Right renal cortex interstitium (tissue), 3 donors: ENCODE data around the gene SOX11. TPM values are rescaled to one million over a fixed set of nuclear protein-coding genes. Genes with fewer than 3 reads are reported as not detected.
"Not testable (repeated sequence)": the region's sequence is repeated elsewhere in the genome, so short reads cannot be mapped to it uniquely, and the experiment has no call there.

Experiments used
- DNase-seq, 3 donors: peaks; one replicate each; pipeline ENCODE4 v3.0.0-alpha.2; 2013; ENCODE audit warnings: low read depth in 3 of 3, low spot score in 2 of 3
- polyA plus RNA-seq, 3 donors: library from polyadenylated mRNA; unstranded; fragments of 120-200 nt; gene quantifications; one replicate each; pipeline ENCODE4 v1.2.1, GENCODE V29; 2013; ENCODE audit not compliant: insufficient read length in 3 of 3

SOX11 gene
- polyA plus RNA-seq = 10 to 100 TPM; 16.7 to 17.2 (median 17.2) TPM

DNA sequence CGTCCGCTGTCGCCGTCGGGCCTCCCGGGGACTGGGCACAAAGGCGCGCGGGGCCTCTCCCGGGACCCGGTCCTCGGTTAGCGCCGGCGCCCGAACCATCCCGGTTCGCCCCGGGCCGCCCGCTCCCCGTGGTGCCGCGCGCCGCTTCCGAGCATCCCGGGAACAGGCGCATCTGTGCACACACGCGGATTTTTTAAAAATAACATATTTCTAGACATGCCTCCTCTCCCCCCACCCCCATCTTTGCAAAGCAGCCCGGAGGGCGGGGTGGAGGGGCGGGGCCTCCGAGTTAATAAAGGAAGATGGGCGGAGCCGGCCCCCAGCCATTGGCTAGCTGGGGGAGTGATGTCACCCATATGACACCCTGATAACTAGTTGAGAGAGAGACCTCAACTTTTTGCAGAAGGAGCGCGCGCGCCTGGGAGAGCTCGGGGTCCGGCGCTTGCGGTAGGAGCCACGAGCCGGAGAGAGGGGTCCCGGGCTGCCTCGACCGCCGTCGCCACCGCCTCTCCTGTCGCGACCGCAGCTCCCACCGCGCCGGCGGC lies at the start of gene SOX11:
Gene SOX11 (plus strand): TSS at position 400 of the 545 bp plus-strand sequence. CDS start 338 bp downstream, outside the sequence.
- peak in 2 of 3 donors; percentile 91 to 94 for DNase-seq

DNA sequence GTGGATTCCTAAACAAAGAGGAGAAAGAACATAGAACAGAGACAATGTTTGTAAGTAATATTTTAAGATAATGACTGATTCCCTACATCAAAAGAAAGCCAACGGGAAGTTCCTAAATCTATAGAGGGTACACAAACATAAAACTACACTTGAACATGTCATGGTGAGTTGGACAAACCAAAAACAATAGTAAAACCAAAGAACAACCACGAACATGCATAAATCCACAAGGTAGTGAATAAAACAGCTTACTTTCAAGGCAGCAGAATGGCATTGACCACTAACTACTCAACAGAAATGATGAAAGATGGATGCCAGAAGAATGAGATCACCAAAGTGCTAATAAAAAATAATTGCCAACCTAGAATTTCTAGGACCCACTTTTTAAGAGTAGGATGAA lies 39.5 kb upstream of the SOX11 start:
- DNase-seq = not testable (repeated sequence)

GRCh38 chr2:5653756-5654155 lies 38.4 kb upstream of the SOX11 start:
- DNase-seq = not testable (repeated sequence)

GRCh38 chr2:5657231-5657630 lies 35.0 kb upstream of the SOX11 start:
- no peak for DNase-seq

- no peak for DNase-seq
Observed at GRCh38 chr2:5660591-5660990, 31.6 kb upstream of the SOX11 start.

DNA sequence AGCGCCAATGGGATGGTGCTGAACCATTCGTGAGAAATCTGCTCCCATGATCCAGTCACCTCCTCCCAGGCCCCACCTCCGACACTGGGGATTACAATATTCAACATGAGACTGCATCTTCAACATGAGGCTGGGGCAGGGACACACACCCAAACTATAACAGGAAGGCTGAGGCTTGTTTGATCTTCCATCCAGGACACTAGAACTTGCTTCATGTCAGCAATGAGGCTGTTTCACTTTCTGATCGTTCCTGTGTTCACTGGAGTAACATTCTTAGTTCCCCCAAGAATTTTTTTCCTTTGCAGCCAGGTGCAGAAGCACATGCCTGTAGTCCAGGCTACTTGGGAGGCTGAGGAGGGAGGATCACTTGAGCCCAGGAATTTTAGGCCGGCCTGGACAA lies 30.8 kb upstream of the SOX11 start:
- no peak for DNase-seq

GRCh38 chr2:5664278-5664681 lies 27.9 kb upstream of the SOX11 start:
- DNase-seq = no peak

GRCh38 chr2:5665066-5665465 lies 27.1 kb upstream of the SOX11 start:
- no peak for DNase-seq

DNA sequence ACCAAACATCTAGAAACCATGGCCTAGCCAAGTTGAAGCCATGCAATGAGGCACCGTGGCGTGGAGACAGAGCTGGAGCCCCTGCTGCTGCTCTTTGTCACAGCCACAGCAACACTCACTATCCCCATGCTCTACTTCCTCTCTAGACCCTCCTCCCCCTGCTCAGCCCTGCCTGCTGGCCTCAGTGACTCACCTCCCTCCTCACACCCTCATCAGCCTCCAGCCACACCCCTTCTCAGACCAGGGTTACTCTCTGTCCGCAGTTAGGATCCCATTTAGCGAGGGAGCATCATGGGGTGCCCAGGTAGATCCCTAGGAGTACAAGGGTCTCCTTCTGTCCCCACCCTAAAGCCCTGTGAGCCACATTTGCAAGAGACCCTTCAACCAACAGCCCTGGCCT lies 25.4 kb upstream of the SOX11 start:
- DNase-seq = no peak

DNA sequence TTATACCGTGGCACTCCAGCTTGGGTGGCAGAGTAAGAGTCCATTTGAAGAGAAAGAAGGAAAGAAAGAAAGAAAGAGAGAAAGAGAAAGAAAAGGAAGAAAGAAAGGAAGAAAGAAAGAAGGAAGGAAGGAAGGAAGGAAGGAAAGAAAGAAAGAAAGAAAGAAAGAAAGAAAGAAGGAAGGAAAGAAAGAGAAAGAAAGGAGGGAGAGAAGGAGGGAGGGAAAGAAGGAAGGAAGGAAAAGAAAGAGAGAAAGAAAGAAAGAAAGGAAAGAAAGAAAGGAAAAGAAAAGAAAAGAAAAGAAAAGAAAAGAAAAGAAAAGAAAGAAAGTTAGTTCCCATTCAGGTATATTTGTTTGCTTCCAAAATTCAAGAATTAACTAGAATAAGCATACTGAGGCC lies 24.5 kb upstream of the SOX11 start:
- not testable (repeated sequence) for DNase-seq

- DNase-seq = no peak
Observed at GRCh38 chr2:5668682-5669250, 23.4 kb upstream of the SOX11 start.

- DNase-seq = no peak
Observed at GRCh38 chr2:5672749-5673144, 19.4 kb upstream of the SOX11 start.

GRCh38 chr2:5673145-5674025 lies 18.8 kb upstream of the SOX11 start:
- no peak for DNase-seq

DNA sequence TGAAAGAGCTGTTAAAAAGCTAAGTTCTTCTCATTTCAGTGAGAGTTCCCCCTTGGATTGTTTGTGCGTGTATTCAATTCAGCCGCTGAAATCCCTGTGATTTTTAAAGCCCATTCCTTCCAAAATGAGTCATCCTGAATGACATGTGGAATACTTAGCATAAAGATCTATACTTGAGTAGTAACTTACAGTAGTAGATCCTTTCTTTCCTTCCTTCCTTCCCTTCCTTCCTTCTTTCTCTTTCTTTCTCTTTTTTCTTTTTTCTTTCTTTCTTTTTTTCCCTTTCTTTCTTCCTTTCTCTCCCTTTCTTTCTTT lies 18.2 kb upstream of the SOX11 start:
- DNase-seq = no peak

DNA sequence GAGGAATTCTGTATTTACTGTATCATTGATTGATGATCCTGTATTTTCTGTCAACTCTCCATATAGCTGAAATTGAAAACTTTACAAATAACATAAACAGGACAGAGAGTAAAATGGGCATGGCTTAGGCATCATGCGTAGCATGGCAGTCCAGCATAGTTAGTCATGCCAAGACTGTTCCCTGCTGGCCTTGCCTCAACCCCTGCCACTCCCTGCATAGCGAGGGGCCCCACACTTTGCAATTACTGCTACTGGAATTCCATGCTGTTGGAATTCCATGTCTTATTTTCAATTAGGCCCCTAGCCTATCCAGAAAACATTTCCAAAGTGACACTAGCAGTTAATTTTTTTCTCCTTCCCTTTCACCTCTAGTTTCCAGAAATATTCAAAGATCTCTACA lies 15.1 kb upstream of the SOX11 start:
- no peak for DNase-seq

GRCh38 chr2:5683471-5683870 lies 8.7 kb upstream of the SOX11 start:
- DNase-seq = no peak

DNA sequence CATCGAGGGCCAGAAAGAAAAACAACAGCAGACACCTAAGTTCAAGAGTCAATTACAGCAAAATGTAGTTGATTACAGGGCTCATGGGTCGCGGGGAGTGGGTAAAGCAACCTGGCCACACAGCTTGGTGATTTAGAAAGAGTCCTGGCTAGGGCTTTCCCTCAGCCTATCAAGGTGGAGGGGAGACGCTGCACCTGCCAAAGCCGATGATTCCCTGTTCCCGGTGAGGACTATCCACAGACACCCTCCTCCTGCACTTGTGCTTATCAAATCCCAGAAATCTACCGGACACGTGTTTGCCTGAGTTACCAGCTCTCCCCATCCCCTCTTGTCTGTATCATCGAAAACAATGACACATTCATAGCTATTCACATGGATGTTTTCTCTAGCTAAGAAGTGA lies 7.0 kb upstream of the SOX11 start:
- no peak for DNase-seq

- DNase-seq = no peak
Observed at GRCh38 chr2:5686068-5686467, 6.1 kb upstream of the SOX11 start.

DNA sequence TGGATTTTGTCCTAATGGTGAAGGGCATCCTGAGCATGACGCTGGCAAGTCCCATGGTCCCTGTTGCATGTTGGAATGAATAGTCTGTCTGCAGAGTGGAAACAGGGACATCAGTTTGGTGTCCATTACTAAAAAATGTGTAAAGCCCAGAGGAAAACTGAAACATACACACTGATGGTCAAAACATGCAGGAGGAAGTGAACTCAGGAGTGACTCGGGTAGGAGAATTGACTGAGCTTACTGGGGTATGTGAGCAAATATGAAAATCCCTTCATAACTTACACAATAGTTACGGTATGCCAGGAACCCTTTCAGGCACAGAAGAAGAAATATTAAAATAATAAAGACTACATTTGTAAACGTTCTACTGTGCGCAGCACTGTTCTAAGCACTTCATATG lies 5.6 kb upstream of the SOX11 start:
- DNase-seq = no peak

GRCh38 chr2:5689750-5690149 lies 2.4 kb upstream of the SOX11 start:
- no peak for DNase-seq

DNA sequence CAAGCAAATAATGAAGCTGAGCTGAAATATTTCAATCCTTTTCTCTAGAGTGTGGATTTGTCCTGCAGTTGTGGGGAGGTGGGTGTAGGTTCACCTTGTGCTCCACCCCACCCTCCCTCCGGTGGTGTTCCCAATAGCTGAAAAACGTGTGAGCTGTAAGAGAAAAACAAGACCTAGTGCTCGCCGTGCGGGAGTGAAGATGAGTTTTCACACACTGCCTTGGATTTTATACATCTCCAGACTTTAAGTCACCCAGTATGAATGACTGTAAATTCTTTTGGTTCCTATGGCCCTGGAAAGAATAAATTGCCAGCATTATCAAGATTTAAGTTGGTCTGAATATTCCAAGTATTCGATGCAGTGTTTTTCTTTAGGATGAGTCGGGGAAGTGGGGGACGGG lies 1.9 kb upstream of the SOX11 start:
- no peak for DNase-seq

GRCh38 chr2:5690718-5691220 lies 1.4 kb upstream of the SOX11 start:
- no peak for DNase-seq
